ENCODE measurements around the gene PPFIBP2. TPM values are rescaled to one million over a fixed set of nuclear protein-coding genes. Genes with fewer than 3 reads are reported as not detected.

The PPFIBP2 gene
- total RNA-seq, 2 experiments from 2014 or later: 102 to 182 TPM

DNA sequence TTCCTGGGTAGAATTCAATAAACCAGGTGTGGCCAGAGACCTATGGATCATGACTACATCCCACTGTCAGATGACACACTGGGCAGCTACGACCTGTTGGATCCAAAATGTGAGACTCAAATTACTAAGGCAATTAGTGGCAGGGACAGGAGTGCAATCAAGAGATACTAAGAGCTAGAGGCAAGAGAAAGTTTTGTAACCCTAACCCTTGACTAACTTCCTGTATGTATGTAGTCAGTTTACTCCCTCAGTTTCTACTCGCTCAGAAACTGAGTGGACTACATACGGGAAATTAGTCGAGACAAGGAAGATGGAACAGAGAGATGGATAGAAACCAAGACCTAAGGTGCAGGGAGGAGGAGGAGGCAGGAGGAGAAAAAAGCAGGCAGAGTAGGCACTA is 156.8 kb downstream of the PPFIBP2 start:
- H2AFZ ChIP-seq (ENCODE audit: low read length): no peak overlapping the region
- H3K4me1 ChIP-seq (ENCODE audit: insufficient read depth, low read length, poor library complexity, severe bottlenecking): no peaks in the 10 kb centered on the region
- no peak overlapping the region for H3K4me3 ChIP-seq (ENCODE audit: low read depth, low read length, poor library complexity, severe bottlenecking)
- no TSS peak for BruUV-seq (replicated peaks)
- H3K27ac ChIP-seq (ENCODE audit: low read depth, low read length, poor library complexity, severe bottlenecking): no peak overlapping the region
- H3K9me3 ChIP-seq (ENCODE audit: low read length): no peaks in the 10 kb centered on the region
- H3K36me3 ChIP-seq (ENCODE audit: insufficient read depth, low read length): peaks cover 37% of the 10 kb centered on the region
- no peak overlapping the region for H3K4me2 ChIP-seq (ENCODE audit: low read length)
- no peaks in the 10 kb centered on the region for H4K20me1 ChIP-seq (ENCODE audit: insufficient read depth, low read length)
- ChIA-PET CTCF (ENCODE audit: unreplicated experiment) (no interaction called here), POLR2A (interaction anchor here (1.3 kb wide), 1 partner anchor 25 kb away, joined by 3 read pairs; no protein-coding TSS in a partner anchor)
- DNase-seq (ENCODE audit: low spot score): no peak
- intact Hi-C loops (cut with micrococcal nuclease; ENCODE audit: unreplicated experiment): no loop called here
- H3K9me2 ChIP-seq (ENCODE audit: insufficient read depth, low read length): no peaks in the 10 kb centered on the region
- no peaks in the 10 kb centered on the region for H3K79me2 ChIP-seq (ENCODE audit: insufficient read depth, low read depth, low read length)
- TF ChIP-seq, protein P1, sequence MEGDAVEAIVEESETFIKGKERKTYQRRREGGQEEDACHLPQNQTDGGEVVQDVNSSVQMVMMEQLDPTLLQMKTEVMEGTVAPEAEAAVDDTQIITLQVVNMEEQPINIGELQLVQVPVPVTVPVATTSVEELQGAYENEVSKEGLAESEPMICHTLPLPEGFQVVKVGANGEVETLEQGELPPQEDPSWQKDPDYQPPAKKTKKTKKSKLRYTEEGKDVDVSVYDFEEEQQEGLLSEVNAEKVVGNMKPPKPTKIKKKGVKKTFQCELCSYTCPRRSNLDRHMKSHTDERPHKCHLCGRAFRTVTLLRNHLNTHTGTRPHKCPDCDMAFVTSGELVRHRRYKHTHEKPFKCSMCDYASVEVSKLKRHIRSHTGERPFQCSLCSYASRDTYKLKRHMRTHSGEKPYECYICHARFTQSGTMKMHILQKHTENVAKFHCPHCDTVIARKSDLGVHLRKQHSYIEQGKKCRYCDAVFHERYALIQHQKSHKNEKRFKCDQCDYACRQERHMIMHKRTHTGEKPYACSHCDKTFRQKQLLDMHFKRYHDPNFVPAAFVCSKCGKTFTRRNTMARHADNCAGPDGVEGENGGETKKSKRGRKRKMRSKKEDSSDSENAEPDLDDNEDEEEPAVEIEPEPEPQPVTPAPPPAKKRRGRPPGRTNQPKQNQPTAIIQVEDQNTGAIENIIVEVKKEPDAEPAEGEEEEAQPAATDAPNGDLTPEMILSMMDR (conservative IDR thresholded peaks at IDR 0.05; ENCODE audit: low read length): no peak
- no peak for TF ChIP-seq EZH2phosphoT487 (IDR thresholded peaks at IDR 0.05; ENCODE audit: borderline replicate concordance, low read depth, low read length)

DNA sequence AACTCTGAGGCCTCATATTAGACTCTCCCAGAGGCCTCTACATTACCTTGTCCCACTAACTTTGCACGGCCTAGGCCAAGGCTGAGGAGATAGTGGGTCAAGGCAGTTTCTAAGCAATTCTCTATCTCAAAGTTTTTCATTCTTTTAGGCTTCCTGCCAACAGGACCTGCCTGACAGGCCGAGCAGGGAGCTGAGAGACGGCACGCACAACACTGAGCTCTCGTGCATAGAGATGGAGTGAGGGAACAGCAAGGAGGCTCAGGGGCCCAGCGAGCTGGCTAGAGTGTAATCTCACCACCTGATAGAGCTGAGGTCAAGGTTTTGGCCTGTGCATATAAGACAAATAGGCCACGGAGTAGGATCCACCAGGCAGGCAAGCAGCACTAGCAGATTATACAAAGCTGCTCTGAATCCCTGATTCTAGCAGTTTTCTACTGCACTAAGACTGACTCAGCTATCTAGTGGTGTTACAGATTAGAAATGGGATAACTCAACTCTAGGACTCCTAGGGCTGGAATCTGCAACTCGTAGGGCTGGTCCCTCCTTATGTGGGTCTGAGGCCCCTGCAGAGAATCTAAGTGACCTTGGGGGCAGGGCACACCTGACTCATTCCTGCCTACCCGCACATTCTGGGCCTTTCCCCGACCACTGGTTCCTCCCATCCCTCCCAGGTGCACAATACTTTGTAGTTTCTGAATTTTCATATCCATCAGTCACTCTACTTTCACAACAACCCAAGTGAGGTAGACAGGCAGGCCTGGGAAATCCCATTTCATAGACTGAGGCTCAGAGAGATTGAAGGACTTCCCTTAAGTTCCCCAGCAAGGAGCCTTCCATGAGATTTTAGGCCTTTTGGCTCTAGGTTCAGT is 157.8 kb downstream of the PPFIBP2 start:
- Histone ChIP-seq H3K4me2 (ENCODE audit: low read length) (no peak overlapping the region), H3K27ac (ENCODE audit: low read depth, low read length, poor library complexity, severe bottlenecking) (no peak overlapping the region), H2AFZ (ENCODE audit: low read length) (no peak overlapping the region), H3K79me2 (ENCODE audit: insufficient read depth, low read depth, low read length) (no peaks in the 10 kb centered on the region), H3K9me2 (ENCODE audit: insufficient read depth, low read length) (no peaks in the 10 kb centered on the region), H3K4me1 (ENCODE audit: insufficient read depth, low read length, poor library complexity, severe bottlenecking) (no peaks in the 10 kb centered on the region), H4K20me1 (ENCODE audit: insufficient read depth, low read length) (no peaks in the 10 kb centered on the region), H3K4me3 (ENCODE audit: low read depth, low read length, poor library complexity, severe bottlenecking) (no peak overlapping the region), H3K36me3 (ENCODE audit: insufficient read depth, low read length) (peaks cover 28% of the 10 kb centered on the region), H3K9me3 (ENCODE audit: low read length) (no peaks in the 10 kb centered on the region)
- no peak for DNase-seq (ENCODE audit: low spot score)
- POLR2A ChIA-PET: no interaction called here
- intact Hi-C loops (cut with micrococcal nuclease; ENCODE audit: unreplicated experiment): no loop called here
- CTCF ChIA-PET (ENCODE audit: unreplicated experiment): no interaction called here
- TF ChIP-seq, protein P1 (conservative IDR thresholded peaks at IDR 0.05; ENCODE audit: low read length): no peak
- TF ChIP-seq EZH2phosphoT487 (IDR thresholded peaks at IDR 0.05; ENCODE audit: borderline replicate concordance, low read depth, low read length): no peak
- no TSS peak for BruUV-seq (replicated peaks)
